CD4-positive, CD25-positive, alpha-beta regulatory T cell (primary cell): ENCODE measurements around the gene DNAI4. TPM values are rescaled to one million over a fixed set of nuclear protein-coding genes. Genes with fewer than 3 reads are reported as not detected.

Source experiments
- ATAC-seq, 2 donors: fragments of 150-1000 bp; cut with Tn5 transposase; one replicate each; pipeline ENCODE4 v1.10.0; 2021; ENCODE audit warnings: low read depth in 2 of 2, moderate number of reproducible peaks in 2 of 2, moderate library complexity in 1 of 2
- DNase-seq, 3 donors: peaks; one replicate each; pipeline versions ENCODE4 v3.0.0 to v3.0.0-alpha.2; 2012 to 2022; ENCODE audit warnings: mixed read lengths in 1 of 3
- H3K27ac ChIP-seq: one replicate; pipeline ENCODE4 v1.7.0; 2013; ENCODE audit warnings: mild to moderate bottlenecking, low read length; ENCODE audit not compliant: insufficient read depth, poor library complexity, severe bottlenecking
- H3K27me3 ChIP-seq: one replicate; pipeline ENCODE4 v1.7.0; 2013; ENCODE audit warnings: low read length; ENCODE audit not compliant: control insufficient read depth, insufficient read depth
- H3K36me3 ChIP-seq: one replicate; pipeline ENCODE4 v1.7.0; 2013; ENCODE audit warnings: mild to moderate bottlenecking, low read length, moderate library complexity; ENCODE audit not compliant: control insufficient read depth, insufficient read depth
- H3K4me1 ChIP-seq: 2 replicates; pipeline ENCODE4 v1.7.0; 2013; ENCODE audit warnings: mild to moderate bottlenecking, low read length; ENCODE audit not compliant: insufficient read depth, control insufficient read depth, poor library complexity, severe bottlenecking
- H3K4me3 ChIP-seq: one replicate; pipeline ENCODE4 v1.7.0; 2013; ENCODE audit warnings: low read depth, mild to moderate bottlenecking, low read length, moderate library complexity
- H3K9me3 ChIP-seq, 2 experiments: 1 replicate in 1 of 2; 2 replicates in 1 of 2; pipeline ENCODE4 v1.7.0; 2013; ENCODE audit warnings: low read length in 2 of 2, mild to moderate bottlenecking in 1 of 2, moderate library complexity in 1 of 2; ENCODE audit not compliant: control insufficient read depth in 2 of 2
- H3K27ac Mint-ChIP-seq, 3 donors: one replicate each; pipeline ENCODE4 v1.8.0; 2020 to 2022; ENCODE audit warnings: mild to moderate bottlenecking in 3 of 3, mixed read lengths in 3 of 3, moderate library complexity in 2 of 3
- H3K27me3 Mint-ChIP-seq: one replicate; pipeline ENCODE4 v1.8.0; 2022; ENCODE audit warnings: mild to moderate bottlenecking, mixed read lengths
- H3K36me3 Mint-ChIP-seq: one replicate; pipeline ENCODE4 v1.8.0; 2020; ENCODE audit warnings: mixed read lengths
- H3K4me1 Mint-ChIP-seq, 4 donors: one replicate each; pipeline ENCODE4 v1.8.0; 2020 to 2022; ENCODE audit warnings: mixed read lengths in 4 of 4, mild to moderate bottlenecking in 1 of 4
- H3K4me3 Mint-ChIP-seq, 4 donors: one replicate each; pipeline ENCODE4 v1.8.0; 2020 to 2022; ENCODE audit warnings: mild to moderate bottlenecking in 4 of 4, mixed read lengths in 4 of 4, moderate library complexity in 3 of 4
- H3K9me3 Mint-ChIP-seq, 7 donors: one replicate each; pipeline ENCODE4 v1.8.0; 2020 to 2022; ENCODE audit warnings: mixed read lengths in 7 of 7, mild to moderate bottlenecking in 3 of 7, moderate library complexity in 2 of 7
- polyA plus RNA-seq, 4 donors: library from polyadenylated mRNA; unstranded; fragments of 300-500 nt; fragmentation: Illumina TruSeq; gene quantifications; one replicate each; pipeline ENCODE4 v1.2.3, GENCODE V29; 2021
- total RNA-seq: library from RNA; stranded (reverse); gene quantifications from one replicate; pipeline ENCODE4 v1.2.3, GENCODE V29; 2022

The DNAI4 gene
- total and polyA plus RNA-seq, 5 donors from 2014 or later, result 0.45 to 3.2 (median 2.0) TPM

DNA sequence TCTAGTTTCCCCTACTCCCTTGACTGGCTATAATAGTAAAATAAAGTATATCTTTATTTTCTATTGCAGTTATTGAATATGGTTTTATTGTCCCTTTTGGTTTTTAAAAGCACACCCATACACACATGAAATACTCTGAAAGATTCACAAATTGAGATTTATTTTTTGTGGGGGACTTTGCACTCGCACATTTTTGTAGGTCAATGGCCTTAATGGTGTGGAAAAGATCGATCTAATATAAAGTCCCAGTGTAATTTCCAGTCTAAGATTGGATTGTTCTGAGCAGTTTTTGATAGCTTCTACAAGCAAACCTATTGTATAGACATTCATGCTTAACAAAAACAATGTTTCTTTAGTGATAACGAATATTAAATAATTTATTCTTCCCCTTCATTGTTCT is 64.1 kb downstream of the DNAI4 start:
- H3K36me3 ChIP-seq, result no peaks in the 10 kb centered on the region
- H3K9me3 Mint-ChIP-seq, result no peaks in the 10 kb centered on the region

DNA sequence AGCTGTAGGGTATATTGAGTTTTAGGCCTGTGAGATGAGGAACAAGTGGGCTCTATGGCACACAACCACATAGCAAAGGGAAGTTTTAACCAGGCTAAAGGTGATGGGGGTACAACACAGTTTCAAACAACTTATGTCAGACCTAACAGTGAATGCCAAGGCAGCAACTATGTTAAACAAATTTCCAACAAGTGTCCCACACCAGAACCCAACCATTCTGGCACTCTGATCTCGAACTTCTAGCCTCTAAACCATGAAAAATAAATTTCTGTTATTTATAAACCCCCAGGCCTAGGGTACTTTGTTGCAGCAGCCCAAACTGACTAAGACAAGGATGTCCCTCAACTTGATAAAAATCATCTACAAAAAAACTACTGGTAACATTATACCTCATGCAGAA is 71.3 kb downstream of the DNAI4 start:
- peaks cover 10% of the 10 kb centered on the region for H3K27me3 Mint-ChIP-seq
- Histone ChIP-seq H3K27ac (no peak overlapping the region), H3K27me3 (no peaks in the 10 kb centered on the region), H3K9me3 (no peaks in the 10 kb centered on the region), H3K4me1 (no peaks in the 10 kb centered on the region), H3K4me3 (no peak overlapping the region), H3K36me3 (no peaks in the 10 kb centered on the region)
- no peak overlapping the region for H3K27ac Mint-ChIP-seq
- DNase-seq (no peak), ATAC-seq (no peak)
- H3K4me3 Mint-ChIP-seq, result no peak overlapping the region
- peaks cover 0 to 10% (median 6%) of the 10 kb centered on the region in 7 donors for H3K9me3 Mint-ChIP-seq
- no peaks in the 10 kb centered on the region for H3K4me1 Mint-ChIP-seq
- peaks cover 8% of the 10 kb centered on the region for H3K36me3 Mint-ChIP-seq

More for the DNA sequence above, 64.1 kb downstream of the DNAI4 start:
- Histone ChIP-seq H3K27ac (no peak overlapping the region), H3K4me1 (no peaks in the 10 kb centered on the region), H3K4me3 (no peak overlapping the region), H3K9me3 (no peaks in the 10 kb centered on the region), H3K27me3 (no peaks in the 10 kb centered on the region)
- H3K27me3 Mint-ChIP-seq, result no peaks in the 10 kb centered on the region
- H3K36me3 Mint-ChIP-seq, result no peaks in the 10 kb centered on the region
- DNase-seq (no peak), ATAC-seq (no peak)
- H3K27ac Mint-ChIP-seq, result no peak overlapping the region
- no peak overlapping the region for H3K4me3 Mint-ChIP-seq
- H3K4me1 Mint-ChIP-seq, result no peaks in the 10 kb centered on the region

DNA sequence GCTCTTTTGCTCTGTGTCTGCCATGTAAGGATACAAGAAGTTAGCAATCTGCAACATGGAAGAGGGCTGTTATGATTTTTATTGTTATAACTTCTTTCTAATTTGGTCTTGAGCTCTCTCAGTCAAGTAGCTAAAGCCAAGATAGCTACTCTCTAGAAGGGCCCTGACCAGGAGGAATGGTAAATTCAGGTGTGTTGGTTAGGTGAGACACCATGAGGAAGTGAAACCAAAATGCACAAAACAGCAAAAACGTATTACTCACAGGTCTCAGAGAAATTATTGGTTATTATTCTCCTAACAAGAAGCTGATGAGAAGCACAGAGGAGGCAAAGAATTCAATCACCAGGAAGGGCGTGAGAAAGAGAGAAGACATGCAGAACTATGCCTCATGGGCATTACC is 71.8 kb downstream of the DNAI4 start:
- no peak for ATAC-seq
- Mint-ChIP-seq H3K9me3 (peaks cover 0 to 10% (median 6%) of the 10 kb centered on the region in 7 donors), H3K4me1 (no peaks in the 10 kb centered on the region), H3K27me3 (peaks cover 10% of the 10 kb centered on the region), H3K36me3 (peaks cover 8% of the 10 kb centered on the region), H3K4me3 (no peak overlapping the region), H3K27ac (no peak overlapping the region)
- H3K27me3 ChIP-seq, result no peaks in the 10 kb centered on the region
- no peak overlapping the region for H3K4me3 ChIP-seq
- no peaks in the 10 kb centered on the region for H3K9me3 ChIP-seq
- no peaks in the 10 kb centered on the region for H3K36me3 ChIP-seq
- DNase-seq, result no peak
- no peaks in the 10 kb centered on the region for H3K4me1 ChIP-seq
- no peak overlapping the region for H3K27ac ChIP-seq

DNA sequence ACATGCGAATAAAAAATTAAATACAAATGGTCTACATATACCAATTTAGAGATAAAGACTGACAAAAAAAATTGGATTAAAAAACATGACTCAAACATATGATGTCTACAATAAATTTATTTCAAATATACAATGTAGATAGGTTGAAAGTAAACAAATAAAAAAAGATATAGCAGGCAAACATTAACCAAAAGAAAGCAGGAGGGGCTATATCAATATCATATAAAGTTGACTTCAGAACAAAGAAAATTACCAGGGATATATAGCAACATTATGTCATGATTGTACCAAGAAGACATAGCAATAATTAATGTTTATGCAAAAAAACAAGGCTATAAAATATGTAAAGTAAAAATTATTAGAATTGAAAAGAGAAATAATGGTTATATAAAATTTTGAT is 73.7 kb downstream of the DNAI4 start:
- H3K4me1 Mint-ChIP-seq, result no peaks in the 10 kb centered on the region
- no peak overlapping the region for H3K27ac Mint-ChIP-seq
- H3K27me3 Mint-ChIP-seq, result peaks cover 10% of the 10 kb centered on the region
- DNase-seq (no peak), ATAC-seq (no peak)
- Histone ChIP-seq H3K27ac (no peak overlapping the region), H3K4me1 (no peaks in the 10 kb centered on the region), H3K27me3 (no peaks in the 10 kb centered on the region), H3K9me3 (no peaks in the 10 kb centered on the region), H3K4me3 (no peak overlapping the region), H3K36me3 (no peaks in the 10 kb centered on the region)
- peaks cover 8% of the 10 kb centered on the region for H3K36me3 Mint-ChIP-seq
- peaks cover 0 to 10% (median 6%) of the 10 kb centered on the region in 7 donors for H3K9me3 Mint-ChIP-seq
- no peak overlapping the region for H3K4me3 Mint-ChIP-seq

DNA sequence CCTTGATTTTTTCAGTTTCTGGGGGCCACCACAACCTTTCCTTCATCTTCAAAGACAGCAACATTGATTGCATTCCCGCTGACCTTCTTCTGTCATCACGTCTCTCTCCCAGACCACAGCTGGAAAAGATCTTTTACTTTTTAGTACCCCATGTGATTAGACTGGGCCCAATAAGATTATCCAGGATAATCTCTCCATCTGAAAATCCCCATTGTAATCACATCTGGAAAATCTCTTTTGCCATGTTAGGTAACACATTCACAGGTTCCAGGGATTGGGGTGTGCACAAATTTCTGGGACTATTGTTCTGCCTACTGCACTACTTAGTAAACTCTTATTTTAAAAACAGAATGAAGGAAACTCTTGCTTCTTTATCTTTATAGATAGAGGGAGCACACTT is 76.5 kb downstream of the DNAI4 start:
- ATAC-seq (no peak), DNase-seq (no peak)
- Mint-ChIP-seq H3K27ac (no peak overlapping the region), H3K4me1 (no peaks in the 10 kb centered on the region), H3K4me3 (no peak overlapping the region), H3K36me3 (peaks cover 8% of the 10 kb centered on the region), H3K9me3 (peaks cover 0 to 10% (median 4%) of the 10 kb centered on the region in 7 donors), H3K27me3 (peaks cover 5% of the 10 kb centered on the region)
- no peaks in the 10 kb centered on the region for H3K9me3 ChIP-seq
- no peaks in the 10 kb centered on the region for H3K4me1 ChIP-seq
- H3K27me3 ChIP-seq, result no peaks in the 10 kb centered on the region
- H3K4me3 ChIP-seq, result no peak overlapping the region
- H3K27ac ChIP-seq, result no peak overlapping the region
- no peaks in the 10 kb centered on the region for H3K36me3 ChIP-seq

DNA sequence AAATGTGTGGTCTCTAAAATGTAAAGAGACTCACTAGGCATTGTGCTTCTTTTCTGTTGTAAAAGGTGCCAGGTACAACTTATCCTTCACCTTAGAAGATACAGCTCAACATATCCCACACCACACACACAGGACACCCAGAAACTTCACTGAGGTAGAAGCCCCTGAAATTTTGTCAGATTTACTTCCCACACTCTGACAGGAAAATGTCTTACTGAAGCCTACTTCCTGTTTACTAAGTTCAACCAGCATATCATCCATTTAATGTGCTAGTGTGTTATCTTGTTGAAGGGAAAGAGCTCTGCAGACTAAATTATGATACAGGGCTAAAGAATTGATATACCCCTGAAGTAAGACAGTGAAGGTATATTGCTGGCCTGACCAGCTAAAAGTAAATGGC is 83.7 kb downstream of the DNAI4 start:
- no peaks in the 10 kb centered on the region for H3K36me3 ChIP-seq
- H3K9me3 ChIP-seq, result no peaks in the 10 kb centered on the region
- peak overlapping the region; percentile 41 for H3K4me3 ChIP-seq
- peak overlapping the region in 2 of 4 donors; percentile 11 to 37 for H3K4me3 Mint-ChIP-seq
- peaks cover 3% of the 10 kb centered on the region for H3K4me1 ChIP-seq
- H3K27ac ChIP-seq, result no peak overlapping the region
- DNase-seq (peak in 1 of 3 donors; percentile 4), ATAC-seq (no peak)
- H3K27me3 ChIP-seq, result no peaks in the 10 kb centered on the region
- H3K27ac Mint-ChIP-seq, result peak overlapping the region in 1 of 3 donors; percentile 20
- H3K4me1 Mint-ChIP-seq, result peaks cover 0 to 13% (median 6%) of the 10 kb centered on the region in 4 donors
- no peaks in the 10 kb centered on the region for H3K27me3 Mint-ChIP-seq
- no peaks in the 10 kb centered on the region for H3K36me3 Mint-ChIP-seq
- peaks cover 0 to 4% (median 0%) of the 10 kb centered on the region in 7 donors for H3K9me3 Mint-ChIP-seq

DNA sequence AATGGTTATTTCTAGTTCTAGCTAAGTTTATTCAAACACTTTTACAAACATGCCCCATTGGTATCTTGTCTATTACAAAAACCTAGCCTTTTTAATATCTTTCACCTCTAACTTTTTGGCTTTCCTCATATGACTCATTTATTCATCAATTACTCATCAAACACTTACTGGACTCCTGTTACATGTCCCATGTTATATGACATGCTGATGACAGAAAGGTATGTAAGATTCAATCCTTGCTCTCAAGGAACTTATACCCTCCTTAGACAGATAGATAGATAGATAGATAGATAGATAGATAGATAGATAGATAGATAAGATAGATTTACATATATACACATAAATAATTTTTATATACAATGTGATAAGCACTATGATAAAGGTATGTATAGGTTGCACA is 89.7 kb downstream of the DNAI4 start:
- Histone ChIP-seq H3K36me3 (no peaks in the 10 kb centered on the region), H3K27ac (no peak overlapping the region), H3K27me3 (no peaks in the 10 kb centered on the region), H3K4me3 (no peak overlapping the region), H3K9me3 (no peaks in the 10 kb centered on the region), H3K4me1 (no peaks in the 10 kb centered on the region)
- Mint-ChIP-seq H3K27me3 (no peaks in the 10 kb centered on the region), H3K4me1 (no peaks in the 10 kb centered on the region), H3K9me3 (peaks cover 0 to 2% (median 0%) of the 10 kb centered on the region in 7 donors), H3K27ac (no peak overlapping the region), H3K36me3 (no peaks in the 10 kb centered on the region), H3K4me3 (no peak overlapping the region)
- DNase-seq, result no peak
- ATAC-seq, result no peak

DNA sequence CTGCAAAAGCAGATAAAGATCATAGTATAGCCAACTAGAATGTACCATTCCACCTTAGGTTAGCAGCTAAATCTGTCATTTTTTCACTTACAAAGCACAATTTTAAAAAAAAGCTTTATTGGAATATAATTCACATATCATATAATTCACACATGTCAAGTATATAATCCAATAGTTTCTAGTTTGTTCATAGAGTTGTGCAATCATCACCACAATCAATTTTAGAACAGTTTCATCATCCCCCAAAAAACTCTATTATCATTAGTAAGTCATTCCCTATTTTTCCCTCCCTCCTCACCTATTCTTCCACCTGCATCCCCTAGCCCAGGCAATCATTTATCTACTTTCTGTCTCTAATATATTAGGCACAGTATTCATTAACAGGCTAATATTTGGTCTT is 91.5 kb downstream of the DNAI4 start:
- no peak overlapping the region for H3K27ac ChIP-seq
- no peak for ATAC-seq
- H3K4me3 ChIP-seq, result no peak overlapping the region
- no peaks in the 10 kb centered on the region for H3K27me3 Mint-ChIP-seq
- no peaks in the 10 kb centered on the region for H3K9me3 ChIP-seq
- no peaks in the 10 kb centered on the region for H3K36me3 ChIP-seq
- H3K9me3 Mint-ChIP-seq, result peaks cover 0 to 2% (median 0%) of the 10 kb centered on the region in 7 donors
- H3K36me3 Mint-ChIP-seq, result no peaks in the 10 kb centered on the region
- no peak overlapping the region for H3K4me3 Mint-ChIP-seq
- H3K27me3 ChIP-seq, result no peaks in the 10 kb centered on the region
- no peaks in the 10 kb centered on the region for H3K4me1 ChIP-seq
- no peak overlapping the region for H3K27ac Mint-ChIP-seq
- no peaks in the 10 kb centered on the region for H3K4me1 Mint-ChIP-seq
- no peak for DNase-seq
